ENCODE measurements around the gene APEH.

Gene APEH

DNA sequence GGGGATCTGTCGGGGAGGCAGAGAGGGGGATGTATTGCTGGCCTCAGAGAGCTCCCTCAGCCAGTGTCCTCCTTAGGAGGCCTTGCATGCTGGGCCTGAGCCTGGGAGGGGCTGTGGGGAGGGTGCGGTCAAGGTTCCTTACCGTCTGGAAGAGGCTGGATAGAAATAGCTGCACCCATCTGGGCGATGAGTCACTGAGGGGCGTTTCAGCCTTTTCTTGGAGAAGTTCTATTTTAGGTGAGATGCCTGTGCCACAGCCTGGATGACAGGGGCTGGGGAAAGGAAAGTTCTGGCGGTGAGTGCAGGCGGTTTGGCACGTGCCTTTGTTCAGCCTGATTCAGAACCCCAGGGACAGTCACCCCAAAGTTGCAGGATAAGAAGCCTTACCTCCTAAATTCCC, 35.7 kb upstream of the APEH start (continued):
- TF ChIP-seq ZNF391 (tag by site-specific recombination; IDR thresholded peaks at IDR 0.05; ENCODE audit: borderline replicate concordance, low read depth) (no peak), ZNF302 (tag by site-specific recombination; IDR thresholded peaks at IDR 0.05; ENCODE audit: low read depth) (no peak), HOXA7 (CRISPR knock-in tag; IDR thresholded peaks at IDR 0.05; ENCODE audit: borderline replicate concordance) (no peak), ZNF629 (tag by site-specific recombination; IDR thresholded peaks at IDR 0.05) (no peak), ZNF140 (tag by site-specific recombination; IDR thresholded peaks at IDR 0.05) (no peak)

DNA sequence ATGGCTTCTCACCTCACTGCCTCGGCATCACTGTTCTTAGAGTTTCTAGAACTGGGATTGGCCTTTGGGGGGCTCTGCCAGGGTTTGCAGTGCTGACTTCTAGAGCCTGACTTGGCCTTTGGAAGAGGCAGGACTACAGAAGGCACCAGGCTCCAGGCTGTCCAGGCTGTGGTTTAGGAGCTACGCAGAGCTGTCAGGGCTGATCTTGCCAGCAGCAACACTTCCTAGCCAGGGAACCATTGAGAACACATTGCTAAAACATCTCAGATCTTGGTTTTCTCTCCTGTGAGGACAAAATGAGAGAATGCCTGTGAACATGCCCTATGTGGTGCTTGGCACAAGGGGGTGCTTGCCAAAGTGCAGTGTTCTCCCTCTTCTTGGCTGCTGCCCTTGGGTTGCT, 34.6 kb upstream of the APEH start:
- Histone ChIP-seq H3K36me3 (ENCODE audit: control insufficient read depth in 2 of 2, insufficient read depth in 1 of 2, low read length in 2 of 2) (peaks cover 0 to 4% of the 10 kb centered on the region in 2 experiments; a peak in 1 of 3 replicates), H3K9me3 (ENCODE audit: control insufficient read depth, insufficient read depth, low read depth, low read length) (no peaks in the 10 kb centered on the region), H3K4me3 (ENCODE audit: low read depth, low read length) (no peak overlapping the region), H3K27ac (ENCODE audit: extremely low read depth, low read depth, low read length) (no peak overlapping the region), H3K4me1 (ENCODE audit: control insufficient read depth, insufficient read depth, low read length) (no peaks in the 10 kb centered on the region)
- no peak for TF ChIP-seq GLI4 (tag by site-specific recombination; IDR thresholded peaks at IDR 0.05)
- TF ChIP-seq ZNF311 (tag by site-specific recombination; IDR thresholded peaks at IDR 0.05; ENCODE audit: borderline replicate concordance): no peak
- no peak for TF ChIP-seq OVOL3 (tag by site-specific recombination; IDR thresholded peaks at IDR 0.05)
- no peak for TF ChIP-seq HOXD13 (CRISPR knock-in tag; IDR thresholded peaks at IDR 0.05; ENCODE audit: borderline replicate concordance)
- TF ChIP-seq ZNF843 (tag by site-specific recombination; IDR thresholded peaks at IDR 0.05): no peak
- TF ChIP-seq ZNF24 (tag by site-specific recombination; IDR thresholded peaks at IDR 0.05): no peak
- TF ChIP-seq ZNF544 (tag by site-specific recombination; IDR thresholded peaks at IDR 0.05): no peak
- no peak for TF ChIP-seq ZFP37 (tag by site-specific recombination; IDR thresholded peaks at IDR 0.05)
- no peak for TF ChIP-seq SCRT1 (tag by site-specific recombination; IDR thresholded peaks at IDR 0.05; ENCODE audit: borderline replicate concordance)
- TF ChIP-seq TCF7L2 (IDR thresholded peaks at IDR 0.05; ENCODE audit: borderline replicate concordance, low read depth, low read length): no peak
- no peak for TF ChIP-seq KLF7 (tag by site-specific recombination; IDR thresholded peaks at IDR 0.05; ENCODE audit: borderline replicate concordance)
- TF ChIP-seq, protein P1, sequence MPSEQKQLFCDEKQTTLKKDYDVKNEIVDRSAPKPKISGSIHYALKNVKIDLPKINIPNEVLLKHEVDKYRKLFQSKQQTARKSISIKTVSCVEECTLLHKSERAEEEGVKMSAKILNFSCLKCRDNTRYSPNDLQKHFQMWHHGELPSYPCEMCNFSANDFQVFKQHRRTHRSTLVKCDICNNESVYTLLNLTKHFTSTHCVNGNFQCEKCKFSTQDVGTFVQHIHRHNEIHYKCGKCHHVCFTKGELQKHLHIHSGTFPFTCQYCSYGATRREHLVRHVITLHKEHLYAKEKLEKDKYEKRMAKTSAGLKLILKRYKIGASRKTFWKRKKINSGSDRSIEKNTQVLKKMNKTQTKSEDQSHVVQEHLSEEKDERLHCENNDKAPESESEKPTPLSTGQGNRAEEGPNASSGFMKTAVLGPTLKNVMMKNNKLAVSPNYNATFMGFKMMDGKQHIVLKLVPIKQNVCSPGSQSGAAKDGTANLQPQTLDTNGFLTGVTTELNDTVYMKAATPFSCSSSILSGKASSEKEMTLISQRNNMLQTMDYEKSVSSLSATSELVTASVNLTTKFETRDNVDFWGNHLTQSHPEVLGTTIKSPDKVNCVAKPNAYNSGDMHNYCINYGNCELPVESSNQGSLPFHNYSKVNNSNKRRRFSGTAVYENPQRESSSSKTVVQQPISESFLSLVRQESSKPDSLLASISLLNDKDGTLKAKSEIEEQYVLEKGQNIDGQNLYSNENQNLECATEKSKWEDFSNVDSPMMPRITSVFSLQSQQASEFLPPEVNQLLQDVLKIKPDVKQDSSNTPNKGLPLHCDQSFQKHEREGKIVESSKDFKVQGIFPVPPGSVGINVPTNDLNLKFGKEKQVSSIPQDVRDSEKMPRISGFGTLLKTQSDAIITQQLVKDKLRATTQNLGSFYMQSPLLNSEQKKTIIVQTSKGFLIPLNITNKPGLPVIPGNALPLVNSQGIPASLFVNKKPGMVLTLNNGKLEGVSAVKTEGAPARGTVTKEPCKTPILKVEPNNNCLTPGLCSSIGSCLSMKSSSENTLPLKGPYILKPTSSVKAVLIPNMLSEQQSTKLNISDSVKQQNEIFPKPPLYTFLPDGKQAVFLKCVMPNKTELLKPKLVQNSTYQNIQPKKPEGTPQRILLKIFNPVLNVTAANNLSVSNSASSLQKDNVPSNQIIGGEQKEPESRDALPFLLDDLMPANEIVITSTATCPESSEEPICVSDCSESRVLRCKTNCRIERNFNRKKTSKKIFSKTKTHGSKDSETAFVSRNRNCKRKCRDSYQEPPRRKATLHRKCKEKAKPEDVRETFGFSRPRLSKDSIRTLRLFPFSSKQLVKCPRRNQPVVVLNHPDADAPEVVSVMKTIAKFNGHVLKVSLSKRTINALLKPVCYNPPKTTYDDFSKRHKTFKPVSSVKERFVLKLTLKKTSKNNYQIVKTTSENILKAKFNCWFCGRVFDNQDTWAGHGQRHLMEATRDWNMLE (tag by site-specific recombination; conservative IDR thresholded peaks at IDR 0.05; ENCODE audit: low read depth): no peak
- no peak for TF ChIP-seq ZNF791 (tag by site-specific recombination; IDR thresholded peaks at IDR 0.05)
- no peak for TF ChIP-seq ZNF658 (tag by site-specific recombination; IDR thresholded peaks at IDR 0.05)
- TF ChIP-seq, protein P2, sequence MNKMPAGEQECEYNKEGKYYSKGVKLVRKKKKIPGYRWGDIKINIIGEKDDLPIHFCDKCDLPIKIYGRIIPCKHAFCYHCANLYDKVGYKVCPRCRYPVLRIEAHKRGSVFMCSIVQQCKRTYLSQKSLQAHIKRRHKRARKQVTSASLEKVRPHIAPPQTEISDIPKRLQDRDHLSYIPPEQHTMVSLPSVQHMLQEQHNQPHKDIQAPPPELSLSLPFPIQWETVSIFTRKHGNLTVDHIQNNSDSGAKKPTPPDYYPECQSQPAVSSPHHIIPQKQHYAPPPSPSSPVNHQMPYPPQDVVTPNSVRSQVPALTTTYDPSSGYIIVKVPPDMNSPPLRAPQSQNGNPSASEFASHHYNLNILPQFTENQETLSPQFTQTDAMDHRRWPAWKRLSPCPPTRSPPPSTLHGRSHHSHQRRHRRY (tag by site-specific recombination; IDR thresholded peaks at IDR 0.05): no peak
- no peak for TF ChIP-seq ZNF48 (tag by site-specific recombination; IDR thresholded peaks at IDR 0.05)
- TF ChIP-seq, protein P3, sequence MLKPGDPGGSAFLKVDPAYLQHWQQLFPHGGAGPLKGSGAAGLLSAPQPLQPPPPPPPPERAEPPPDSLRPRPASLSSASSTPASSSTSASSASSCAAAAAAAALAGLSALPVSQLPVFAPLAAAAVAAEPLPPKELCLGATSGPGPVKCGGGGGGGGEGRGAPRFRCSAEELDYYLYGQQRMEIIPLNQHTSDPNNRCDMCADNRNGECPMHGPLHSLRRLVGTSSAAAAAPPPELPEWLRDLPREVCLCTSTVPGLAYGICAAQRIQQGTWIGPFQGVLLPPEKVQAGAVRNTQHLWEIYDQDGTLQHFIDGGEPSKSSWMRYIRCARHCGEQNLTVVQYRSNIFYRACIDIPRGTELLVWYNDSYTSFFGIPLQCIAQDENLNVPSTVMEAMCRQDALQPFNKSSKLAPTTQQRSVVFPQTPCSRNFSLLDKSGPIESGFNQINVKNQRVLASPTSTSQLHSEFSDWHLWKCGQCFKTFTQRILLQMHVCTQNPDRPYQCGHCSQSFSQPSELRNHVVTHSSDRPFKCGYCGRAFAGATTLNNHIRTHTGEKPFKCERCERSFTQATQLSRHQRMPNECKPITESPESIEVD (tag by site-specific recombination; IDR thresholded peaks at IDR 0.05): no peak
- TF ChIP-seq, protein P4, sequence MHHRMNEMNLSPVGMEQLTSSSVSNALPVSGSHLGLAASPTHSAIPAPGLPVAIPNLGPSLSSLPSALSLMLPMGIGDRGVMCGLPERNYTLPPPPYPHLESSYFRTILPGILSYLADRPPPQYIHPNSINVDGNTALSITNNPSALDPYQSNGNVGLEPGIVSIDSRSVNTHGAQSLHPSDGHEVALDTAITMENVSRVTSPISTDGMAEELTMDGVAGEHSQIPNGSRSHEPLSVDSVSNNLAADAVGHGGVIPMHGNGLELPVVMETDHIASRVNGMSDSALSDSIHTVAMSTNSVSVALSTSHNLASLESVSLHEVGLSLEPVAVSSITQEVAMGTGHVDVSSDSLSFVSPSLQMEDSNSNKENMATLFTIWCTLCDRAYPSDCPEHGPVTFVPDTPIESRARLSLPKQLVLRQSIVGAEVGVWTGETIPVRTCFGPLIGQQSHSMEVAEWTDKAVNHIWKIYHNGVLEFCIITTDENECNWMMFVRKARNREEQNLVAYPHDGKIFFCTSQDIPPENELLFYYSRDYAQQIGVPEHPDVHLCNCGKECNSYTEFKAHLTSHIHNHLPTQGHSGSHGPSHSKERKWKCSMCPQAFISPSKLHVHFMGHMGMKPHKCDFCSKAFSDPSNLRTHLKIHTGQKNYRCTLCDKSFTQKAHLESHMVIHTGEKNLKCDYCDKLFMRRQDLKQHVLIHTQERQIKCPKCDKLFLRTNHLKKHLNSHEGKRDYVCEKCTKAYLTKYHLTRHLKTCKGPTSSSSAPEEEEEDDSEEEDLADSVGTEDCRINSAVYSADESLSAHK (tag by site-specific recombination; IDR thresholded peaks at IDR 0.05): no peak
- TF ChIP-seq ZNF660 (tag by site-specific recombination; IDR thresholded peaks at IDR 0.05): no peak
- TF ChIP-seq ZNF133 (tag by site-specific recombination; IDR thresholded peaks at IDR 0.05): no peak
- CTCF ChIA-PET: no interaction called here
- POLR2A ChIA-PET: no interaction called here
